ENCODE results near the gene RASAL2.

The RASAL2 gene
- total RNA-seq = 0 to 0.35 reads per million in 2 donors

GRCh38 chr1:178093951-178094738 lies at the start of gene RASAL2:
RASAL2 (plus strand) TSS chr1:178094104; CDS start chr1:178094493, 389 bp downstream.
- no peak for DNase-seq

- no peak for DNase-seq
Observed at GRCh38 chr1:178046591-178047270, 47.2 kb upstream of the RASAL2 start.

GRCh38 chr1:178047403-178048093 lies 46.4 kb upstream of the RASAL2 start:
- no peak for DNase-seq

- no peak for DNase-seq
Observed at GRCh38 chr1:178048426-178048825, 45.5 kb upstream of the RASAL2 start.

- no peak for DNase-seq
Observed at GRCh38 chr1:178048883-178049282, 45.0 kb upstream of the RASAL2 start.

- DNase-seq = no peak
Observed at GRCh38 chr1:178050084-178050483, 43.8 kb upstream of the RASAL2 start.

- DNase-seq = no peak
Observed at GRCh38 chr1:178051071-178051470, 42.8 kb upstream of the RASAL2 start.

GRCh38 chr1:178052650-178053461 lies 41.0 kb upstream of the RASAL2 start:
- DNase-seq = no peak

- DNase-seq = no peak
Observed at GRCh38 chr1:178055093-178055492, 38.8 kb upstream of the RASAL2 start.

- no peak for DNase-seq
Observed at GRCh38 chr1:178055779-178056471, 38.0 kb upstream of the RASAL2 start.

- no peak for DNase-seq
Observed at GRCh38 chr1:178057141-178057765, 36.7 kb upstream of the RASAL2 start.

GRCh38 chr1:178057912-178058534 lies 35.9 kb upstream of the RASAL2 start:
- no peak for DNase-seq

GRCh38 chr1:178060789-178061556 lies 32.9 kb upstream of the RASAL2 start:
- DNase-seq = no peak

GRCh38 chr1:178061620-178062019 lies 32.3 kb upstream of the RASAL2 start:
- DNase-seq = no peak

- no peak for DNase-seq
Observed at GRCh38 chr1:178064191-178064821, 29.6 kb upstream of the RASAL2 start.

- no peak for DNase-seq
Observed at GRCh38 chr1:178065250-178065649, 28.7 kb upstream of the RASAL2 start.

GRCh38 chr1:178066296-178066907 lies 27.5 kb upstream of the RASAL2 start:
- no peak for DNase-seq

- DNase-seq = no peak
Observed at GRCh38 chr1:178066908-178067614, 26.8 kb upstream of the RASAL2 start.

GRCh38 chr1:178071811-178072210 lies 22.1 kb upstream of the RASAL2 start:
- DNase-seq = no peak
